ENCODE data around the gene PLEKHG4B.
"Not testable (repeated sequence)": the region's sequence is repeated elsewhere in the genome, so short reads cannot be mapped to it uniquely, and the experiment has no call there.

PLEKHG4B gene

DNA sequence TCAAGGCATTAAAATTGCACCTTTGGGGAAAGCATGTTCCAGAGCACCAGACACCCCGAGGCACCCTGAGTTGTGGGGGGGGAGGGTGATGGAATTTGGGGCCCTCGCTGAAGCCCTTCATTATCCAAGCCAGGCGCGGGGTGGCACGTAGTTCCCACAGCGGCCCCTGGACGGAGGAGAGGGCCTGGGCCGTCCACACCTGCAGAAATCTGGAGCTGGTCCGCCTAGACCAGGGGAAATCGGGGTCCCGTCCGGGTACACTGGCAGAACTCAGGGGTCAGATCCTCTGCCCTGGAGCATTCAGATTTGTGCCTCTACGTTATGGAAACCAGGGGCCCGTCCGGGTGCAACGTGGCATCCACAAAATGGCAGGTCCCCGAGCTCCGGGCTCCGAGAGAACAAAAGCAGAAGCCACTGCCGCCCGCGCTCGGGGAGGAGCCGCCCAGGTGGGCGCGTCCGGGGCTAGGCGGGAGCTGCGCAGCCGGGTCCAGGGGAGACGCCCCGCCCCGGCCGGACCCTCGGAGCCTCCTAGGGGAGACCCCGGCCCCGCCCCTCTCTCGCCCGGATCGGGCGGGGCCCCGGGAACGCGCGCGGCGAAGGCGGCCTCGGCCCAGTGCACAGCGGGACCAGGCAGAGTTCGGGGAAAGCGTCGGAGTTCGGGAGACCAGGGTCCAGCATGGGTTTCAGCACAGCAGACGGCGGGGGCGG lies at the start of gene PLEKHG4B:
TSS of gene PLEKHG4B (plus strand) at position 613 of the 708 bp plus-strand sequence. CDS start at position 677, 64 bp downstream.
- no peak for DNase-seq (ENCODE audit: low read depth)

DNA sequence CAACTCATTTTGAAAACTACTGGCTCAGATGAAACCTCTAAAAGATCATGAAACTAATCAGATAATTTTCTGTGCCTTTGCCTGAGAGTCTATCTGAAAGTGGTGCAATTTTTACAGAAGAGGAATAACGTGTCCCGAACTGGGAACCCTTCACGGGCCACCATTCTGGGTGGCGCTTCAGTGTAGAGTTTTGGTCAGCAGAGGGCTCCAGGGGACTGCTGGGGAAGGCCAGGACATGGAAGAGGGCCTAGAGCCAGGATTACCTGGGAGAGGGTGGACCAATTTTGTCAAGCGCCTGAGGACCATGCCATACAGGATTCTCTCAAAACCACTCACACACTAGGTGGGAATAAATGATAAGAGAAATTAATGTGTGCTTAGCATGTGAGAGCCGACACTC lies 49.7 kb upstream of the PLEKHG4B start:
- no peak for DNase-seq (ENCODE audit: low read depth)

DNA sequence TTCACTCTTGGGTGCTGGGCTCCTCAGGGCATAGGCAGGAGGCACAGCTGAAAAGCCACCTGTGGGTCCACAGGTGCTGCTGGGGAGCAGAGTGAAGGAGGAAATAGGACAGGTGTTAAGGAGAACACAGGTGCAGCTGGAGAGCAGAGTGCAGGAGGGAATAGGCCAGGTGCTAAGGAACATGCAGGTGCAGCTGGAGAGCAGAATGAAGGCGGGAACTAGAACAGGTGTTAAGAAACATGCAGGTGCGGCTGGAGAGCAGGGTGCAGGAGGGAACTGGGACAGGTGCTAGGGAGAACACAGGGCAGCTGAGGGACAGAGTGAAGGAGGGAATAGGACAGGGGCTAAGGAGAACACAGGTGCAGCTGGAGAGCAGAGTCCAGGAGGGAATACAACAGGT lies 43.8 kb upstream of the PLEKHG4B start:
- no peak for DNase-seq (ENCODE audit: low read depth)

DNA sequence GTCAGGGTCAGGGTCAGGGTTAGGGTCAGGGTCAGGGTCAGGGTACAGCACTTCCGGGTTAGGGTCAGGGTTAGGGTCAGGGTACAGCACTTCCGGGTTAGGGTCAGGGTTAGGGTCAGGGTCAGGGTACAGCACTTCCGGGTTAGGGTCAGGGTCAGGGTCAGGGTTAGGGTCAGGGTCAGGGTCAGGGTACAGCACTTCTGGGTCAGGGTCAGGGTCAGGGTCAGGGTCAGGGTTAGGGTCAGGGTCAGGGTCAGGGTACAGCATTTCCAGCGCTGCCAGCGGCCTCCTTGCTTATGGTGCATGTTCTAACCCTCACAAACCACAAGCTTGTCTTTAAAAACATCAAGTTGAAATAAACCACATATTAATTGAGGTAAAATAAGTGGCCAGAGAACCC lies 42.4 kb upstream of the PLEKHG4B start:
- not testable (repeated sequence) for DNase-seq (ENCODE audit: low read depth)

DNA sequence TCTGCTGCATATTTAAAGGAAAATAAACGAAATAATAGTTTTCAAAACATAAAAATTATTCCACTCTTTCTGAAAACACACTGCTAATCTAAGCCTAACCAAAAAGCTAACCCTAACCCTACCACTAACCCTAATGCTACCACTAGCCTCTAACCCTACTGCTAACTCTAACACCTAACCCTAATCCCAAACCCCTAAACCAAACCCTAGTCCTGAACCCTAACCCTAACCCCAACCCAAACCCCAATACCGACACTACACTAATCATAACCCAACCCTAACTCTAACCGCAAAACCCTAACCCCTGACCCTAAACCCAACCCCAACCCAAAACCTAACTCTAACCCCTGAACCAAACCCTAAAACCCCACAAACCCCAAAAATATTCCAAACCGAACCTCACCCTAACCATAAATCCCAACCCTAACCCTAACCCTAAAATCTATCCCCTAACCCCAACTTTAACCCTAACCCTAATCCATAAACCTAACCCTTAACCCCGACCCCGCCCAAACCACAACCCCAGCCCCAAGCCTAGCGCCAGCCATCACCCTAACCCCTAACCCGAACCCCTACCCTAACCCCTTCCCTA lies 41.9 kb upstream of the PLEKHG4B start:
- DNase-seq (ENCODE audit: low read depth) = no peak

- no peak for DNase-seq (ENCODE audit: low read depth)
These were observed 41.1 kb upstream of the PLEKHG4B start for GRCh38 chr5:50724-51499.

GRCh38 chr5:51500-51823 lies 40.5 kb upstream of the PLEKHG4B start:
- no peak for DNase-seq (ENCODE audit: low read depth)

- no peak for DNase-seq (ENCODE audit: low read depth)
These were observed 38.4 kb upstream of the PLEKHG4B start for GRCh38 chr5:53381-54174.

DNA sequence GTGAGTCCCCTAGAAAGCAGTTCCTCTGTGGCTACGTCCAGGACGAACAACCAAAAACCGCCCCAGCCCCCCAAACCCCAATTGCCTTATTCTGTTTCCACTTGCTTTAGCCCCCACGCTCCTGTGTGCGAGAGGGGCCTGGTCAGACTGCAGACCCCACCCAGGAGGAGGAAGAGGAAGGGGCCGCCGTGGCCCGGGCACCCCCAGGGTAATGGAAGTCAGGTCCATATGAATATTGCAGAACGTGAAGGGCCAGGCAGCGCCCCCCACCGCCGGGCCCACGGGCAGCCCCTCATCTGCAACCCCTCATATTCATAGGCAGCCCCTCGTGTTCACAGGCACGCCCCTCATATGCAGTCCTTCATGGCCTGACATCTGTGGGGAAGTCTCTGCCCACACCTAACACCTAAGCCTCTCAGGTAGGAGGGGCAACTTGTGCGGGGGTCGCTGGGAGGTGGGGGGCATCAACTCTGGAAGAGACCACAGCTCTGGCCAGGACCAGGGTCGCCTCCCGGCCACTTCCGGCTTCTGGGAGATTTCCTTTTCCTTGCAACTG lies 37.7 kb upstream of the PLEKHG4B start:
- DNase-seq (ENCODE audit: low read depth) = no peak

- DNase-seq (ENCODE audit: low read depth) = no peak
These were observed 36.9 kb upstream of the PLEKHG4B start for GRCh38 chr5:54876-55569.

GRCh38 chr5:56561-57290 lies 35.2 kb upstream of the PLEKHG4B start:
- no peak for DNase-seq (ENCODE audit: low read depth)

DNA sequence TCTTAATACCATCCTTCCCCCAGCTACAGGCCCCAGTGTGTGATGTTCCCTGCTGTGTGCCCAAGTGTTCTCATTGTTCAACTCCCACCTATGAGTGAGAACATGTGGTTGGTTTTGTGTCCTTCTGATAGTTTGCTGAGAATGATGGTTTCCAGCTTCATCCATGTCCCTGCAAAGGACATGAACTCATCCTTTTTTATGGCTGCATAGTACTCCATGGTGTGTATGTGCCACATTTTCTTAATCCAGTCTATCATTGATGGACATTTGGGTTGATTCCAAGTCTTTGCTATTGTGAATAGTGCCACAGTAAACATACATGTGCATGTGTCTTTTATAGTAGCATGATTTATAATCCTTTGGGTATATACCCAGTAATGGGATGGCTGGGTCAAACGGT lies 31.7 kb upstream of the PLEKHG4B start:
- DNase-seq (ENCODE audit: low read depth) = not testable (repeated sequence)

DNA sequence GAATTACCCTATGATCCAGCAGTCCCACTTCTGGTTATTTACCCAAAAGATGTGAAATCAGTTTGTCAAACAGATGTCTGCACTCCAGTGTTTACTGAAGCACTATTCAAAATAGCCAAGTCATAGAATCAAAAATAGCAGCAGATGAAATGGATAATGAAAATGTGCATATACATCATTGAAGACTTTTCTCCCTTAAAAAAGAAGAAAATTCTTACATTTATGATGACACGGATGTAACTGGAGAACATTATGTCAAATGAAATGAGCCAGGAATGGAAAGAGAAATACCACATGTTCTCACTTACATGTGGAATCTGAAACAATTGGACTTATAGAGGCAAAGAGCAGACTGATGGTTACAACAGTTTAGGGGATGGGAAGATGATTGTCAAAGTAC lies 21.5 kb upstream of the PLEKHG4B start:
- no peak for DNase-seq (ENCODE audit: low read depth)

DNA sequence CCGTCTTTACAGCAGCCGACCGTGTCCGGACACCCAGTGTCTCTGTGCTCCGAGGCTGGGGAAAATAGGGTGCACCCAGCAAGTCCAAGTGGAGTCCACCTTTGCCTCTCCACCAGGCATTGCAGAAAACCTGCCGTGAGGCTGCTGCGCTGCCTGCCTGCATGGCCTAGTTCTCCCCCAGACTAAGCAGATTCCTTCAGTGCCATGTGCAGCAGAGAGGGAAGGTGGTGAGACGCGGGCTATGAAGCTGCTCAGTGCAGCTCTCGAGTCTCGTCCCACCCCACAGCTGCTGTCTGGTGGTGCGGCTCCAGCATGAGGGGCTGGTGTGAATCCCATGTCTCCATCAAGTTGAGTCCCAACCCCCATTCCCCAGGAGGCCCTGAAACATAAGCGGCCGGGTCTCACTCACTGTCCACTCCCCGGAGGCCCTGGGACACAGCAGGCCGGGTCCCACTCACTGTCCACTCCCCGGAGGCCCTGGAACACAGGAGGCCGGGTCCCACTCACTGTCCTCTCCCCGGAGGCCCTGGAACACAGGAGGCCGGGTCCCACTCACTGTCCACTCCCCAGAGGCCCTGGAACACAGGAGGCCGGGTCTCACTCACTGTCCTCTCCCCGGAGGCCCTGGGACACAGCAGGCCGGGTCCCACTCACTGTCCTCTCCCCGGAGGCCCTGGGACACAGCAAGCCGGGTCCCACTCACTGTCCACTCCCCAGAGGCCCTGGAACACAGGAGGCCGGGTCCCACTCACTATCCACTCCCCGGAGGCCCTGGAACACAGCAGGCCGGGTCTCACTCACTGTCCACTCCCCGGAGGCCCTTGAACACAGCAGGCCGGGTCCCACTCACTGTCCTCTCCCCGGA lies 19.4 kb upstream of the PLEKHG4B start:
- DNase-seq (ENCODE audit: low read depth) = not testable (repeated sequence)

GRCh38 chr5:73181-73447 lies 18.9 kb upstream of the PLEKHG4B start:
- DNase-seq (ENCODE audit: low read depth) = not testable (repeated sequence)

GRCh38 chr5:73768-74502 lies 18.0 kb upstream of the PLEKHG4B start:
- no peak for DNase-seq (ENCODE audit: low read depth)

GRCh38 chr5:74503-75109 lies 17.4 kb upstream of the PLEKHG4B start:
- no peak for DNase-seq (ENCODE audit: low read depth)

DNA sequence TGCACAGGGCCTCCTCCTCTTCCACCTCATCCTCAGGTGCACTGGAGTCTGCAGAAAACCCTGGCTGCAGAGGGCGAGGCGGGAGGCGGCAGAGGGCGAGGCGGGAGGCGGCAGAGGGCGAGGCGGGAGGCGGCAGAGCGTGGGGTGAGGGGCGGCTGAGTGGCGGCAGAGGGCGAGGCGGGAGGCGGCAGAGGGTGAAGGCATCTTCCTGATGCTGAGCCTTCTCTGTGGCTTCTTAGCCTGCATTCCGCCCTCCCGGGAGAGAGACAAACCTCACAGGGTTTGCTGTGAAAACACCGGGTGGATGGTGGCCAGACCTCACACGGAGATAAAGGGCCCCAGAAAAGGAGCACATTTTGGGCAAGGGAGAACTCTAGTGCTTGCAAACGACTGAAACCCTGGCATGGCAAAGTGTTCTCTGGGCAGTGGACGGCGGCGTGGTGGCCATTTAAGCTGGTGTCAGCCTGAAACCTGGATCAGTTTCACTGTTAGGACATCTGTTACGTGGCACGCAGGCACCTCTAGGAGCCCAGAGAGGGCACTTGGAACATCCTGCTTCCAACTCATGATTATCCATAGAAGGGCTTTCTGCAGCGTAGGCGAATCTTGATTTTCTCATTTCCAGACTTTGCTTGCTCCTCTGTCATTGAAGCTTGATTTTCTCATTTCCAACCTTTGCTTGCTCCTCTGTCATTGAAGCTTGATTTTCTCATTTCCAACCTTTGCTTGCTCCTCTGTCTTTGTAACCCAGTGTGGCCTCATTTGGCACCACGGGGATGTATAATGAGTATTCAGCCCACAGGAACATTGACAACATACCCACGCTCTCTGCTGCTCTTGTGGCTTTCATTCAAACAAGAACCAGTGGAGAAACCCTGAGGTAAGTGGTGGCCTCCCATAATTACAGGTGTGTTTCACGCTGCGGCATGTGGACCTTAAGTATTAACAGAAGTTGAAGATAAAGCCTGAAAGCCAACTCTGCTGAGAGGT lies 16.3 kb upstream of the PLEKHG4B start:
- no peak for DNase-seq (ENCODE audit: low read depth)
